CD4-positive, alpha-beta memory T cell (primary cell): Measurements from ENCODE around the gene NPL. TPM values are rescaled to one million over a fixed set of nuclear protein-coding genes. Genes with fewer than 3 reads are reported as not detected.
A peak's percentile ranks its signal among the peaks of the same experiment; 100 is the strongest.

ENCODE experiments used
- CTCF ChIA-PET: fragments of 350-600 bp; sonication (Branson Sonifier 250); formaldehyde crosslinking; loops from one replicate; lab custom pipeline; 2021; ENCODE audit warnings: inconsistent platforms; ENCODE audit not compliant: partially characterized antibody; lab: Charles Lee
- POLR2A ChIA-PET: fragments of 350-600 bp; sonication (Branson Sonifier 250); formaldehyde crosslinking; loops from one replicate; lab custom pipeline; 2021; ENCODE audit not compliant: partially characterized antibody; lab: Charles Lee
- DNase-seq, 5 donors: peaks; one replicate each; pipeline versions ENCODE4 v3.0.0 to v3.0.0-alpha.2; 2020 to 2022; ENCODE audit warnings: mixed read lengths in 1 of 5
- H3K27ac ChIP-seq: one replicate; pipeline ENCODE4 v1.7.0; 2013; ENCODE audit warnings: low read depth, low read length
- H3K27me3 ChIP-seq: 2 replicates; pipeline ENCODE4 v1.7.0; 2013; ENCODE audit warnings: mild to moderate bottlenecking, low read length, moderate library complexity; ENCODE audit not compliant: insufficient read depth
- H3K36me3 ChIP-seq: 2 replicates; pipeline ENCODE4 v1.7.0; 2013; ENCODE audit warnings: mild to moderate bottlenecking, low read length, moderate library complexity; ENCODE audit not compliant: insufficient read depth
- H3K4me1 ChIP-seq: 2 replicates; pipeline ENCODE4 v1.7.0; 2013; ENCODE audit warnings: mild to moderate bottlenecking, low read length, moderate library complexity; ENCODE audit not compliant: insufficient read depth
- H3K4me3 ChIP-seq, 2 donors: one replicate each; pipeline ENCODE4 v1.7.0; 2013; ENCODE audit warnings: low read length in 2 of 2, mild to moderate bottlenecking in 1 of 2
- H3K9me3 ChIP-seq, 2 donors: one replicate each; pipeline ENCODE4 v1.7.0; 2013; ENCODE audit warnings: low read length in 2 of 2, control low read depth in 1 of 2; ENCODE audit not compliant: control insufficient read depth in 1 of 2
- H3K27ac Mint-ChIP-seq, 7 donors: one replicate each; pipeline ENCODE4 v1.8.0; 2020 to 2021; ENCODE audit warnings: mixed read lengths in 7 of 7, mild to moderate bottlenecking in 6 of 7, inconsistent platforms in 3 of 7, moderate library complexity in 3 of 7
- H3K27me3 Mint-ChIP-seq, 2 donors: one replicate each; pipeline ENCODE4 v1.8.0; 2020 to 2021; ENCODE audit warnings: mixed read lengths in 2 of 2
- H3K36me3 Mint-ChIP-seq, 2 donors: one replicate each; pipeline ENCODE4 v1.8.0; 2020 to 2021; ENCODE audit warnings: mixed read lengths in 2 of 2, inconsistent platforms in 1 of 2, mild to moderate bottlenecking in 1 of 2
- H3K4me1 Mint-ChIP-seq, 4 donors: one replicate each; pipeline ENCODE4 v1.8.0; 2020 to 2021; ENCODE audit warnings: mixed read lengths in 4 of 4, mild to moderate bottlenecking in 1 of 4
- H3K4me3 Mint-ChIP-seq, 8 donors: one replicate each; pipeline ENCODE4 v1.8.0; 2020 to 2021; ENCODE audit warnings: mixed read lengths in 8 of 8, mild to moderate bottlenecking in 7 of 8, moderate library complexity in 6 of 8, inconsistent platforms in 3 of 8
- H3K9me3 Mint-ChIP-seq, 8 donors: one replicate each; pipeline ENCODE4 v1.8.0; 2020 to 2021; ENCODE audit warnings: mixed read lengths in 8 of 8, mild to moderate bottlenecking in 5 of 8, inconsistent platforms in 3 of 8, moderate library complexity in 1 of 8
- intact Hi-C: fragments of 100-400 bp; cut with micrococcal nuclease; formaldehyde crosslinking; loops from one replicate; pipeline ENCODE4 v1.15.1; 2023
- polyA plus RNA-seq, 2 donors: library from polyadenylated mRNA; unstranded; fragments of 300-500 nt; fragmentation: Illumina TruSeq; gene quantifications; one replicate each; pipeline ENCODE4 v1.2.3, GENCODE V29; 2021
- total RNA-seq, 2 experiments: library from RNA; stranded (reverse); gene quantifications; one replicate each; pipeline ENCODE4 v1.2.3, GENCODE V29; 2021

Gene NPL
- total and polyA plus RNA-seq, 4 experiments from 2014 or later = 3.5 to 9.6 (median 7.7) TPM

DNA sequence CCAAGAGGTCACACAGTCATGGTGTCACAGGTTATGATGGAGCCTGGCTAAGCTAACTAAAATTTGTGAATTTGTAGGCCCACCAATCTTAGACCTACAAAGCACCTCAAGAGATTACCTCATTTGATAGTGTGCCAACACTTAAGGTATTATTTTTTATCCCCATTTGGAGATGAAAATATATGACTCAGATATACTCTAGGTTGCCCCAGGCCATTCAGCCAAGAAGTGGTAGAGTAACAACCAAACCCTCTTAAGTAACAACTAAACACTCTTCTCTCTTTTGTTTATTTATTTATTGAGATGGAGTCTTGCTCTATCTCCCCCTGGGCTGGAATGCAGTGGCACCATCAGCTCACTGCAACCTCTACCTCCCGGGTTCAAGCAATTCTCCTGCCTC is 14.3 kb downstream of the NPL start:
- no peak overlapping the region for H3K4me3 Mint-ChIP-seq
- CTCF ChIA-PET = no interaction called here

DNA sequence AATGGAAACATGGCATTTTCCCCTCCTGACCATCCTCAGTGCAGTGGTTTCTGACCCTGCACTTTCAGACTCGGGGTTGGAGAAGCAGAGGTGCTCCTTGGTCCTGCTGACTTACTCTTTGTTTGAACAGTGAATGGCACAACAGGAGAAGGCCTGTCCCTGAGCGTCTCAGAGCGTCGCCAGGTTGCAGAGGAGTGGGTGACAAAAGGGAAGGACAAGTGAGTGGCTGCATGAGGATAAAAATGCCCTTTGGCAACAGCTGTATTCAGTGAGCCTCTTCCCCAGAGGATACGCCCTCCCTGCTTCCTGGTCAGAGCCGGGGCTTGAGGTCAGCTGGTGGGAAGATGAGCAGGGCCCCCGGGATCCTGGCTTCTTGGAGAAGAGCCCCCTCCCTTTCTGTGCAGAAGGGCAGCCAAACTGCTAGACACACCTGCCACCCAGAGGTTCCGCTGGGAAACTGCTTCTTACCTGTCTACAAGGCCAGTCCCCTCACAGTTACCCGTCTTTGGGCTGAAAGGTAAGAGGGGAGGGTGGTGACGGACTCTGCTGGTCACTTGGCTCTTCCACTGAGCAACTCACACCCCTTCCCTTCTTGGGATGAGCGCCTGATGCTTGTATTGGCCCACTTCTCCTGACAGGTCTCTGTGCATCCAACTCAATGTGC is 16.6 kb downstream of the NPL start:
- Histone ChIP-seq H3K4me3 (no peak overlapping the region), H3K36me3 (no peaks in the 10 kb centered on the region), H3K4me1 (no peaks in the 10 kb centered on the region), H3K27ac (no peak overlapping the region), H3K9me3 (no peaks in the 10 kb centered on the region), H3K27me3 (no peaks in the 10 kb centered on the region)
- no peaks in the 10 kb centered on the region for H3K27me3 Mint-ChIP-seq
- peak overlapping the region in 1 of 7 donors; percentile 37 for H3K27ac Mint-ChIP-seq
- CTCF ChIA-PET = no interaction called here
- no peak for DNase-seq
- intact Hi-C loops = no loop called here
- H3K4me3 Mint-ChIP-seq = no peak overlapping the region
- H3K9me3 Mint-ChIP-seq = no peaks in the 10 kb centered on the region
- peaks cover 13 to 44% of the 10 kb centered on the region in 2 donors for H3K36me3 Mint-ChIP-seq
- no peaks in the 10 kb centered on the region for H3K4me1 Mint-ChIP-seq
- POLR2A ChIA-PET = no interaction called here

More for the DNA sequence above, 14.3 kb downstream of the NPL start:
- H3K27me3 ChIP-seq = no peaks in the 10 kb centered on the region
- Mint-ChIP-seq H3K27ac (no peak overlapping the region), H3K36me3 (peaks cover 13 to 41% of the 10 kb centered on the region in 2 donors), H3K4me1 (no peaks in the 10 kb centered on the region), H3K9me3 (no peaks in the 10 kb centered on the region), H3K27me3 (no peaks in the 10 kb centered on the region)
- no peak overlapping the region for H3K27ac ChIP-seq
- DNase-seq = no peak
- POLR2A ChIA-PET = no interaction called here
- H3K36me3 ChIP-seq = no peaks in the 10 kb centered on the region
- intact Hi-C loops = no loop called here
- H3K4me1 ChIP-seq = no peaks in the 10 kb centered on the region
- no peak overlapping the region for H3K4me3 ChIP-seq
- no peaks in the 10 kb centered on the region for H3K9me3 ChIP-seq

DNA sequence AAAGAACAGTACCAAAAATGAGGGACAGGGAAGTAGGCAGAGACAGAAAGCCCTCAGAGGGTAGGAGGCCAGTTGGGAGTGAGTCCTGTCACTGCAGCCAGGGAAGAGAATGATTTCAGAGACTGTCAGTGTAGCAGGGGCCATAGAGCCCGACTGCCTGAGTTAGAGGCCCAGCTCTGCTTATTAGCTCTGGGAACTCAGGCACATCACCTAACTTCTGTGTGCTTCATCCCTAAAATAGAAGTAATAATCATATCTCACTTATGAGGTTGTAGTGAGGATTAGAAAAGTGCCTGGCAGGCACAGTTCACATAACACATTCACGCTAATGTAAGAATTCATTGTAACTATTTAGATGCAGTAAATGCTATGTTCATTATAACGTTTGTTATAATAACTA is 18.3 kb downstream of the NPL start:
- Histone ChIP-seq H3K4me3 (no peak overlapping the region), H3K4me1 (no peaks in the 10 kb centered on the region), H3K9me3 (no peaks in the 10 kb centered on the region), H3K27me3 (no peaks in the 10 kb centered on the region), H3K36me3 (no peaks in the 10 kb centered on the region), H3K27ac (no peak overlapping the region)
- H3K4me3 Mint-ChIP-seq = no peak overlapping the region
- no peak overlapping the region for H3K27ac Mint-ChIP-seq
- POLR2A ChIA-PET = no interaction called here
- no peak for DNase-seq
- CTCF ChIA-PET = no interaction called here
- peaks cover 13 to 53% of the 10 kb centered on the region in 2 donors for H3K36me3 Mint-ChIP-seq
- H3K9me3 Mint-ChIP-seq = no peaks in the 10 kb centered on the region
- intact Hi-C loops = no loop called here
- H3K4me1 Mint-ChIP-seq = no peaks in the 10 kb centered on the region
- H3K27me3 Mint-ChIP-seq = no peaks in the 10 kb centered on the region

GRCh38 chr1:182809414-182809957 is 19.9 kb downstream of the NPL start:
- no peaks in the 10 kb centered on the region for H3K9me3 Mint-ChIP-seq
- Histone ChIP-seq H3K27me3 (no peaks in the 10 kb centered on the region), H3K9me3 (no peaks in the 10 kb centered on the region), H3K4me3 (no peak overlapping the region), H3K27ac (no peak overlapping the region), H3K4me1 (no peaks in the 10 kb centered on the region), H3K36me3 (no peaks in the 10 kb centered on the region)
- CTCF ChIA-PET = no interaction called here
- intact Hi-C loops = no loop called here
- H3K4me1 Mint-ChIP-seq = no peaks in the 10 kb centered on the region
- no peaks in the 10 kb centered on the region for H3K27me3 Mint-ChIP-seq
- H3K36me3 Mint-ChIP-seq = peaks cover 16 to 47% of the 10 kb centered on the region in 2 donors
- no peak overlapping the region for H3K4me3 Mint-ChIP-seq
- no peak overlapping the region for H3K27ac Mint-ChIP-seq
- POLR2A ChIA-PET = no interaction called here
- no peak for DNase-seq

- H3K27ac Mint-ChIP-seq = no peak overlapping the region
These were observed 22.6 kb downstream of the NPL start for GRCh38 chr1:182811975-182812722.

GRCh38 chr1:182816863-182817262 is 27.3 kb downstream of the NPL start:
- H3K36me3 ChIP-seq = peaks cover 6% of the 10 kb centered on the region
- no peak overlapping the region for H3K27ac ChIP-seq
- no peak overlapping the region for H3K27ac Mint-ChIP-seq
- intact Hi-C loops = no loop called here
- POLR2A ChIA-PET = no interaction called here
- peak overlapping the region in 1 of 8 donors; percentile 13 for H3K4me3 Mint-ChIP-seq
- no peaks in the 10 kb centered on the region for H3K27me3 Mint-ChIP-seq
- peaks cover 43 to 61% of the 10 kb centered on the region in 2 donors for H3K36me3 Mint-ChIP-seq
- H3K27me3 ChIP-seq = no peaks in the 10 kb centered on the region
- H3K4me1 Mint-ChIP-seq = no peaks in the 10 kb centered on the region
- CTCF ChIA-PET = no interaction called here
- H3K9me3 Mint-ChIP-seq = no peaks in the 10 kb centered on the region
- H3K9me3 ChIP-seq = no peaks in the 10 kb centered on the region
- no peaks in the 10 kb centered on the region for H3K4me1 ChIP-seq
- H3K4me3 ChIP-seq = no peak overlapping the region
- DNase-seq = no peak

More at GRCh38 chr1:182811975-182812722, 22.6 kb downstream of the NPL start:
- no peak for DNase-seq
- peaks cover 2% of the 10 kb centered on the region for H3K36me3 ChIP-seq
- H3K36me3 Mint-ChIP-seq = peaks cover 20 to 41% of the 10 kb centered on the region in 2 donors
- no peak overlapping the region for H3K4me3 Mint-ChIP-seq
- POLR2A ChIA-PET = no interaction called here
- CTCF ChIA-PET = interaction anchor here (2.2 kb wide), 1 partner anchor 217 kb away, joined by 8 read pairs; no protein-coding TSS in a partner anchor
- H3K9me3 ChIP-seq = no peaks in the 10 kb centered on the region
- no peaks in the 10 kb centered on the region for H3K27me3 Mint-ChIP-seq
- H3K9me3 Mint-ChIP-seq = no peaks in the 10 kb centered on the region
- no peak overlapping the region for H3K4me3 ChIP-seq
- intact Hi-C loops = no loop called here
- H3K27me3 ChIP-seq = no peaks in the 10 kb centered on the region
- H3K4me1 ChIP-seq = no peaks in the 10 kb centered on the region
- no peaks in the 10 kb centered on the region for H3K4me1 Mint-ChIP-seq
- H3K27ac ChIP-seq = no peak overlapping the region

DNA sequence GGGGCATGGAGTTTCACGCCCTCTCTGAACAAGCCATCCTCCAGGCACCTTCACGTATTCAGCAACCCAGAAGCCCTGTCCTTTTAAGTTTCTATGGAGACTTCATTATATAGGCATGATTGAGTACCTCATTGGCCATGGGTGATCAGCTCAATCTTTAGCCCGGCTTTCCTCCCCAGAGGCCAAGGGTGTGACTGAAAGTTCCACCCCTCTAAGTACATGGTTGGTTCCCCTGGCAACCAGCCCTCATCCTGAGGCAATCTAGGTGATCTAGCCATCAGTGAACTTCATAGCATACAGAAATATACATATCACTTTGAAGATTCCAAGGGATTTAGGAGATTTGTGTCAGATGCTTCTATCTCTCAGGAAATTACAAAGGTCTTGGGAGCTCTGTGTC is 28.2 kb downstream of the NPL start:
- Histone ChIP-seq H3K27me3 (no peaks in the 10 kb centered on the region), H3K36me3 (peaks cover 6% of the 10 kb centered on the region)
- no peaks in the 10 kb centered on the region for H3K9me3 Mint-ChIP-seq

More for the DNA sequence above, 28.2 kb downstream of the NPL start:
- Histone ChIP-seq H3K4me3 (no peak overlapping the region), H3K4me1 (no peaks in the 10 kb centered on the region), H3K9me3 (no peaks in the 10 kb centered on the region), H3K27ac (no peak overlapping the region)
- CTCF ChIA-PET = no interaction called here
- no peaks in the 10 kb centered on the region for H3K27me3 Mint-ChIP-seq
- intact Hi-C loops = no loop called here
- POLR2A ChIA-PET = no interaction called here
- H3K36me3 Mint-ChIP-seq = peaks cover 43 to 60% of the 10 kb centered on the region in 2 donors
- H3K4me3 Mint-ChIP-seq = no peak overlapping the region
- no peak for DNase-seq
- no peaks in the 10 kb centered on the region for H3K4me1 Mint-ChIP-seq
- no peak overlapping the region for H3K27ac Mint-ChIP-seq
